Measurements from ENCODE around the gene AFM. TPM values are rescaled to one million over a fixed set of nuclear protein-coding genes. Genes with fewer than 3 reads are reported as not detected.

Gene AFM
- total and polyA plus RNA-seq, 12 donors, result not detected

DNA sequence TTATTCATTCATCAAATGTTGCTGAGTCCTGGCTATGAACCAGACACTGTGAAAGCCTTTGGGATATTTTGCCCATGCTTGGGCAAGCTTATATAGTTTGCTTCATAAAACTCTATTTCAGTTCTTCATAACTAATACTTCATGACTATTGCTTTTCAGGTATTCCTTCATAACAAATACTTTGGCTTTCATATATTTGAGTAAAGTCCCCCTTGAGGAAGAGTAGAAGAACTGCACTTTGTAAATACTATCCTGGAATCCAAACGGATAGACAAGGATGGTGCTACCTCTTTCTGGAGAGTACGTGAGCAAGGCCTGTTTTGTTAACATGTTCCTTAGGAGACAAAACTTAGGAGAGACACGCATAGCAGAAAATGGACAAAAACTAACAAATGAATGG is 47.2 kb upstream of the AFM start:
- TF ChIP-seq CTCF (IDR thresholded peaks at IDR 0.05), result peak in 6 of 9 donors; percentile 22 to 49 (median 38)
- intact Hi-C loops (cut with DNase I), result no loop called here
- WGBS, 2 donors, result 29 to 35% methylated on average over 3 of the region's 3 CpGs
- Histone ChIP-seq H3K4me1 (no peaks in the 10 kb centered on the region), H3K27ac (no peak overlapping the region), H3K36me3 (no peaks in the 10 kb centered on the region), H3K9me3 (no peaks in the 10 kb centered on the region), H3K27me3 (peaks cover 0 to 7% (median 0%) of the 10 kb centered on the region in 7 donors), H3K4me3 (no peak overlapping the region)
- DNase-seq (no peak), ATAC-seq (no peak)

GRCh38 chr4:73435984-73436383 is 45.6 kb upstream of the AFM start, which contains the start of gene AFP:
AFP (plus strand) TSS chr4:73436221; CDS start chr4:73436263, 42 bp downstream.
- no peak for ATAC-seq

GRCh38 chr4:73436674-73437557 is 44.6 kb upstream of the AFM start:
- no peak overlapping the region for H3K27ac ChIP-seq
- no peak overlapping the region for H3K4me3 ChIP-seq
- DNase-seq, result no peak
- H3K36me3 ChIP-seq, result no peaks in the 10 kb centered on the region
- no peaks in the 10 kb centered on the region for H3K9me3 ChIP-seq
- intact Hi-C loops (cut with DNase I), result no loop called here
- TF ChIP-seq CTCF (IDR thresholded peaks at IDR 0.05), result no peak
- 67 to 71% methylated on average over 3 of the region's 3 CpGs for WGBS, 2 donors
- peaks cover 0 to 16% (median 0%) of the 10 kb centered on the region in 7 donors for H3K27me3 ChIP-seq
- no peaks in the 10 kb centered on the region for H3K4me1 ChIP-seq
- no peak for ATAC-seq

More at GRCh38 chr4:73435984-73436383, 45.6 kb upstream of the AFM start, which contains the start of gene AFP:
- Histone ChIP-seq H3K4me3 (no peak within 1 kb of the TSS), H3K27me3 (peaks cover 0 to 16% (median 0%) of the 10 kb centered on the region in 7 donors), H3K4me1 (no peaks in the 10 kb centered on the region), H3K36me3 (no peaks in the 10 kb centered on the region), H3K9me3 (no peaks in the 10 kb centered on the region), H3K27ac (no peak within 1 kb of the TSS)
- no peak for TF ChIP-seq CTCF (IDR thresholded peaks at IDR 0.05)
- intact Hi-C loops (cut with DNase I), result no loop called here
- DNase-seq, result no peak
- WGBS, 2 donors, result 64 to 78% methylated on average over 1 of the region's 1 CpG

GRCh38 chr4:73437558-73437956 is 44.0 kb upstream of the AFM start:
- no peak for TF ChIP-seq CTCF (IDR thresholded peaks at IDR 0.05)
- Histone ChIP-seq H3K36me3 (no peaks in the 10 kb centered on the region), H3K9me3 (no peaks in the 10 kb centered on the region), H3K4me3 (no peak overlapping the region), H3K4me1 (no peaks in the 10 kb centered on the region), H3K27me3 (peaks cover 0 to 16% (median 0%) of the 10 kb centered on the region in 7 donors), H3K27ac (no peak overlapping the region)
- ATAC-seq (no peak), DNase-seq (no peak)
- intact Hi-C loops (cut with DNase I), result no loop called here
